Activated B cell treated with CpG ODN at 0.5 μM for 24 hours (primary cell): ENCODE data around the gene PRKD3. TPM values are rescaled to one million over a fixed set of nuclear protein-coding genes. Genes with fewer than 3 reads are reported as not detected.

Source experiments
- ATAC-seq: fragments of 200-7000 bp; cut with Tn5 transposase; one replicate; pipeline ENCODE4 v1.10.0; 2021; ENCODE audit warnings: low read depth, mild to moderate bottlenecking, moderate library complexity
- CTCF ChIA-PET: fragments of 350-600 bp; sonication (Branson Sonifier 250); formaldehyde crosslinking; loops from one replicate; lab custom pipeline; 2021; ENCODE audit warnings: antibody characterized with exemption; lab: Charles Lee
- POLR2A ChIA-PET: fragments of 350-600 bp; sonication (Branson Sonifier 250); formaldehyde crosslinking; loops from one replicate; lab custom pipeline; 2021; ENCODE audit warnings: antibody characterized with exemption; lab: Charles Lee
- DNase-seq: peaks from one replicate; pipeline ENCODE4 v3.0.0; 2022
- H3K27ac Mint-ChIP-seq: one replicate; pipeline ENCODE4 v1.8.0; 2020; ENCODE audit warnings: mixed read lengths
- H3K27me3 Mint-ChIP-seq: one replicate; pipeline ENCODE4 v1.8.0; 2021; ENCODE audit warnings: mixed read lengths
- H3K36me3 Mint-ChIP-seq: one replicate; pipeline ENCODE4 v1.8.0; 2021; ENCODE audit warnings: low read depth, mixed read lengths
- H3K4me1 Mint-ChIP-seq: one replicate; pipeline ENCODE4 v1.8.0; 2021; ENCODE audit warnings: mixed read lengths
- H3K4me3 Mint-ChIP-seq: one replicate; pipeline ENCODE4 v1.8.0; 2020; ENCODE audit warnings: mild to moderate bottlenecking, mixed read lengths
- H3K9me3 Mint-ChIP-seq: one replicate; pipeline ENCODE4 v1.8.0; 2020; ENCODE audit warnings: mixed read lengths
- CTCF ChIP-seq: fragments of 200-600 bp; IDR thresholded peaks from one replicate; pipeline ENCODE4 v1.8.0; 2022; ENCODE audit warnings: antibody characterized with exemption, mild to moderate bottlenecking
- intact Hi-C: fragments of 100-400 bp; cut with micrococcal nuclease; formaldehyde crosslinking; loops from one replicate; pipeline ENCODE4 v1.15.1; 2024
- total RNA-seq: library from RNA; stranded (reverse); gene quantifications from 2 replicates; pipeline ENCODE4 v1.2.3, GENCODE V29; 2022

PRKD3 gene
- total RNA-seq, 1 donor from 2014 or later = 82.5 TPM

GRCh38 chr2:37354531-37354930 lies 29.9 kb upstream of the PRKD3 start:
- intact Hi-C loops = no loop called here
- ChIA-PET CTCF (no interaction called here), POLR2A (no interaction called here)
- H3K36me3 Mint-ChIP-seq = no peaks in the 10 kb centered on the region
- H3K9me3 Mint-ChIP-seq = no peaks in the 10 kb centered on the region
- DNase-seq (no peak), ATAC-seq (no peak)
- H3K4me1 Mint-ChIP-seq = peaks cover 18% of the 10 kb centered on the region
- TF ChIP-seq CTCF = no peak
- H3K27ac Mint-ChIP-seq = no peak overlapping the region
- no peak overlapping the region for H3K4me3 Mint-ChIP-seq
- H3K27me3 Mint-ChIP-seq = peaks cover 9% of the 10 kb centered on the region

GRCh38 chr2:37350034-37350433 lies 25.4 kb upstream of the PRKD3 start:
- DNase-seq = peak; percentile 54
- ATAC-seq = peak; percentile 88
- peaks cover 1% of the 10 kb centered on the region for H3K27me3 Mint-ChIP-seq
- peaks cover 29% of the 10 kb centered on the region for H3K4me1 Mint-ChIP-seq
- ChIA-PET POLR2A (interaction anchor here (0.6 to 3.4 kb wide), 6 partner anchors 26 to 118 kb away, joined by 3 to 27 read pairs (median 15); partner anchors contain the start of genes CEBPZ, NDUFAF7 and PRKD3), CTCF (interaction anchor here (1.1 to 2.3 kb wide), 4 partner anchors 25 to 46 kb away, joined by 4 to 12 read pairs (median 6); no protein-coding TSS in a partner anchor)
- H3K36me3 Mint-ChIP-seq = no peaks in the 10 kb centered on the region
- intact Hi-C loops = loop anchor here (1.0 kb wide), 2 partner anchors 26 to 40 kb away; no protein-coding TSS in a partner anchor
- H3K4me3 Mint-ChIP-seq = peak overlapping the region; percentile 46
- peak overlapping the region; percentile 66 for H3K27ac Mint-ChIP-seq
- no peaks in the 10 kb centered on the region for H3K9me3 Mint-ChIP-seq
- no peak for TF ChIP-seq CTCF

GRCh38 chr2:37349231-37349860 lies 24.7 kb upstream of the PRKD3 start:
- ChIA-PET CTCF (interaction anchor here (0.8 to 2.3 kb wide), 7 partner anchors 11 to 54 kb away, joined by 3 to 12 read pairs (median 4); no protein-coding TSS in a partner anchor), POLR2A (interaction anchor here (0.6 to 3.4 kb wide), 6 partner anchors 25 to 118 kb away, joined by 3 to 27 read pairs (median 14); partner anchors contain the start of genes CEBPZ, NDUFAF7 and PRKD3)
- DNase-seq (no peak), ATAC-seq (peak; percentile 15)
- Mint-ChIP-seq H3K9me3 (no peaks in the 10 kb centered on the region), H3K36me3 (no peaks in the 10 kb centered on the region), H3K27ac (no peak overlapping the region), H3K4me1 (peaks cover 29% of the 10 kb centered on the region), H3K4me3 (no peak overlapping the region), H3K27me3 (peaks cover 1% of the 10 kb centered on the region)
- no peak for TF ChIP-seq CTCF
- intact Hi-C loops = loop anchor here (1.0 kb wide), 1 partner anchor 24 kb away; no protein-coding TSS in a partner anchor

GRCh38 chr2:37348155-37348554 lies 23.5 kb upstream of the PRKD3 start:
- peaks cover 34% of the 10 kb centered on the region for H3K4me1 Mint-ChIP-seq
- POLR2A ChIA-PET = interaction anchor here (3.2 kb wide), 1 partner anchor 24 kb away, joined by 25 read pairs; the partner anchor contains the start of gene PRKD3
- peaks cover 1% of the 10 kb centered on the region for H3K27me3 Mint-ChIP-seq

More at GRCh38 chr2:37348155-37348554, 23.5 kb upstream of the PRKD3 start:
- Mint-ChIP-seq H3K4me3 (no peak overlapping the region), H3K9me3 (no peaks in the 10 kb centered on the region), H3K36me3 (no peaks in the 10 kb centered on the region), H3K27ac (no peak overlapping the region)
- ATAC-seq = no peak
- intact Hi-C loops = no loop called here
- no peak for DNase-seq
- no peak for TF ChIP-seq CTCF
- CTCF ChIA-PET = interaction anchor here (0.7 to 1.8 kb wide), 3 partner anchors 10 to 210 kb away, joined by 3 to 5 read pairs (median 4); no protein-coding TSS in a partner anchor
